Endothelial cell of umbilical vein (primary cell): ENCODE measurements around the gene SLC2A11. TPM values are rescaled to one million over a fixed set of nuclear protein-coding genes. Genes with fewer than 3 reads are reported as not detected.

Experiments used
- BruUV-seq: library from RNA; stranded (reverse); fragments of 400-500 nt; replicated peaks from 2 replicates; lab custom pipeline; 2021; lab: Mats Ljungman, UMichigan
- CTCF ChIA-PET: fragments of 300-600, 350-600 bp; sonication (Branson Sonifier 250); formaldehyde crosslinking; loops from one replicate; lab custom pipeline; 2021; ENCODE audit warnings: antibody characterized with exemption, inconsistent platforms; lab: Charles Lee
- POLR2A ChIA-PET: fragments of 300-600, 350-600 bp; sonication (Branson Sonifier 250); formaldehyde crosslinking; loops from one replicate; lab custom pipeline; 2021; ENCODE audit warnings: antibody characterized with exemption, inconsistent platforms; lab: Charles Lee
- DNase-seq: peaks from one replicate; pipeline ENCODE4 v3.0.0-alpha.2; 2011; ENCODE audit warnings: low read depth, low spot score
- FAIRE-seq: peaks from 2 replicates; lab custom pipeline; 2011; peaks lifted over from hg19 to GRCh38; lab: Jason Lieb, UNC
- H2AFZ ChIP-seq: 2 replicates; pipeline ENCODE4 v1.6.0; 2012; ENCODE audit warnings: low read depth, low read length, control low read depth, inconsistent platforms
- H3K27ac ChIP-seq: 2 replicates; pipeline ENCODE4 v1.5.1; 2011; ENCODE audit warnings: low read depth, mild to moderate bottlenecking, control low read depth, low read length, moderate library complexity; ENCODE audit not compliant: insufficient read depth
- H3K27me3 ChIP-seq, 2 experiments: 2 replicates each; pipeline versions ENCODE4 v1.6.0 to v1.6.1; 2011; ENCODE audit warnings: low read length in 2 of 2, mixed read lengths in 1 of 2; ENCODE audit not compliant: control insufficient read depth in 2 of 2, insufficient read depth in 2 of 2
- H3K36me3 ChIP-seq, 2 experiments: 2 replicates in 1 of 2; 3 replicates in 1 of 2; pipeline ENCODE4 v1.5.1; 2011; ENCODE audit warnings: low read length in 2 of 2, mild to moderate bottlenecking in 1 of 2, moderate library complexity in 1 of 2; ENCODE audit not compliant: control insufficient read depth in 2 of 2, insufficient read depth in 2 of 2; ENCODE audit errors: extremely low read depth in 1 of 2
- H3K4me1 ChIP-seq: 3 replicates; pipeline ENCODE4 v1.5.1; 2011; ENCODE audit warnings: mild to moderate bottlenecking, low read length; ENCODE audit not compliant: control insufficient read depth, insufficient read depth; ENCODE audit errors: extremely low read depth
- H3K4me2 ChIP-seq: 2 replicates; pipeline ENCODE4 v1.6.1; 2011; ENCODE audit warnings: low read length, control low read depth, mixed read lengths; ENCODE audit not compliant: insufficient read depth
- H3K4me3 ChIP-seq, 3 experiments: fragments of 200-600 bp in 1 of 3; sonication (generic), shearing (Covaris generic) in 1 of 3; replicated peaks in 1 of 3; 2 replicates each; pipeline ENCODE4 v1.5.1; 2011 to 2016; ENCODE audit warnings: control low read depth in 3 of 3, low read length in 3 of 3, mild to moderate bottlenecking in 2 of 3, inconsistent platforms in 1 of 3, low read depth in 1 of 3, moderate library complexity in 1 of 3; ENCODE audit not compliant: insufficient read depth in 1 of 3
- H3K79me2 ChIP-seq: 2 replicates; pipeline ENCODE4 v1.6.0; 2012; ENCODE audit warnings: low read length, inconsistent platforms; ENCODE audit not compliant: control insufficient read depth, insufficient read depth
- H3K9ac ChIP-seq: replicated peaks from 2 replicates; pipeline ENCODE3; 2011; ENCODE audit warnings: low read length, control low read depth; ENCODE audit not compliant: insufficient read depth; ENCODE audit errors: extremely low read depth
- H3K9me1 ChIP-seq: replicated peaks from 3 replicates; pipeline ENCODE4 v1.6.0; 2011; ENCODE audit warnings: mild to moderate bottlenecking, low read length; ENCODE audit not compliant: control insufficient read depth, insufficient read depth; ENCODE audit errors: extremely low read depth
- H3K9me3 ChIP-seq: replicated peaks from 2 replicates; pipeline ENCODE4 v1.5.1; 2012; ENCODE audit warnings: low read length, inconsistent platforms; ENCODE audit not compliant: control insufficient read depth, insufficient read depth
- H4K20me1 ChIP-seq: replicated peaks from 2 replicates; pipeline ENCODE3; 2011; ENCODE audit warnings: mild to moderate bottlenecking, low read length; ENCODE audit not compliant: control insufficient read depth, insufficient read depth; ENCODE audit errors: extremely low read depth
- EZH2 ChIP-seq: IDR thresholded peaks from 2 replicates; pipeline ENCODE4 v1.6.1; 2012; ENCODE audit warnings: borderline replicate concordance, low read depth, mild to moderate bottlenecking, moderate library complexity, low read length, inconsistent platforms; ENCODE audit not compliant: severe bottlenecking
- FOS ChIP-seq: IDR thresholded peaks from 2 replicates; pipeline ENCODE4 v1.6.1; 2011; ENCODE audit warnings: mild to moderate bottlenecking, low read length, moderate library complexity, borderline replicate concordance; ENCODE audit not compliant: insufficient read depth
- GATA2 ChIP-seq: IDR thresholded peaks from 2 replicates; pipeline ENCODE4 v1.7.0; 2011; ENCODE audit warnings: low read depth, mild to moderate bottlenecking, moderate library complexity, mixed read lengths, low read length; ENCODE audit not compliant: insufficient read length, insufficient read depth
- JUN ChIP-seq: IDR thresholded peaks from 2 replicates; pipeline ENCODE4 v1.6.1; 2011; ENCODE audit warnings: borderline replicate concordance, low read depth; ENCODE audit not compliant: insufficient read length, insufficient read depth
- MYC ChIP-seq: IDR thresholded peaks from one replicate; pipeline ENCODE4 v1.6.1; 2011; ENCODE audit warnings: mild to moderate bottlenecking, low read depth, low read length
- POLR2A ChIP-seq: IDR thresholded peaks from 2 replicates; pipeline ENCODE4 v1.6.1; 2012; ENCODE audit warnings: low read depth, mild to moderate bottlenecking, control low read depth, low read length
- POLR2AphosphoS5 ChIP-seq: IDR thresholded peaks from 2 replicates; pipeline ENCODE4 v1.6.1; 2012; ENCODE audit warnings: low read depth, mild to moderate bottlenecking, control low read depth, low read length, moderate library complexity; ENCODE audit not compliant: insufficient read depth
- dilution Hi-C: fragments of 300-500 bp; cut with MboI; formaldehyde crosslinking; loops from one replicate; pipeline ENCODE4 v1.15.0; 2019; ENCODE audit warnings: low sequenced_read_pairs; ENCODE audit not compliant: extremely low pct_ligation_motif_present
- intact Hi-C: fragments of 100-400 bp; cut with micrococcal nuclease; formaldehyde crosslinking; loops from one replicate; pipeline ENCODE4 v1.10.0; 2022
- polyA plus RNA-seq, 4 experiments: library from polyadenylated mRNA; depleted of rRNA in 3 of 4; stranded (reverse) in 3 of 4; unstranded in 1 of 4; fragments of >200 nt; gene quantifications; 2 replicates each; pipeline versions ENCODE4 v1.2.1 to v1.2.3, GENCODE V29; 2011 to 2012; ENCODE audit warnings: missing spikeins in 1 of 4
- total RNA-seq: library from RNA; stranded (reverse); gene quantifications from 2 replicates; pipeline ENCODE4 v1.2.3, GENCODE V29; 2021
- TF ChIP-seq, protein P1 (sequence below), 2 donors: IDR thresholded peaks; 1 replicate in 1 of 2; 2 replicates in 1 of 2; pipeline ENCODE4 v1.5.1; 2011; ENCODE audit warnings: low read length in 2 of 2, mild to moderate bottlenecking in 2 of 2, moderate library complexity in 2 of 2, control low read depth in 1 of 2, inconsistent platforms in 1 of 2, low read depth in 1 of 2; ENCODE audit not compliant: insufficient read depth in 1 of 2; ENCODE audit errors: extremely low read depth in 1 of 2
- TF ChIP-seq, protein P2 (sequence below): IDR thresholded peaks from 2 replicates; pipeline ENCODE4 v1.6.1; 2011; ENCODE audit not compliant: insufficient read depth, insufficient read length

The SLC2A11 gene
- total and polyA plus RNA-seq, 2 donors (not counting 3 experiments of a cell fraction or from before 2014, with no cell fraction given): 4.2 to 4.6 TPM

DNA sequence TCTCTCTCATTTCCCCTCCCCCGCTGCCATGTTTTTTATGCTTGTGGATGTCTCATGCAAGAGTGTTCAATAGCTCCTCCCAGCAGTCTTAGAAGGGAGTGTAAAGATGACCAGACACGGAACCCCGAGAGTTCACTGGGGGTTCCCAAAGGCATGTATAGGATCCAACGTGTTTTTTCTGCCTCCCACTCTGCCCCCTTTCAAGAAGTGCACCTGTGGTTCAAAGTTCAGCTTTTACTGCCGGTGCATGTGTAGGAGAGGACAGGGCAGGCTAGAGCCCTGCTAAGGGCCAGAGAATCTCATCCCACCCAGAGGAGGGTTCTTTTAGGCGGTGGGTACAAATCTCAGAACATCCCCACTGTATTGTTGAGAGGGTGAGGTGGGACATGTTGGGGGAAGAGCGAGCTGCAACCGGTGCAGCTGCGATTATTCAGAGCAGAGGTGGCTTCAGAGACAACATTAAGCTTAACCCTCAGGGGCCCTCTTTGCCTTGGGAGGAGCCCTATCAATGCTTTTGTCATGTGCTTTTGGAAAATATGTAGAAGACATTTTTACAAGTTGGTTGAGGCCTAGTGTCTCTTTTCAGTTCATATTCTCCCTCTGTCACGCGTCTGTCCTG is 51.0 kb downstream of the SLC2A11 start:
- ChIA-PET CTCF (interaction anchor here (0.7 to 1.4 kb wide), 3 partner anchors 15 to 21 kb away, joined by 3 to 4 read pairs (median 4); partner anchors contain the start of gene MIF), POLR2A (no interaction called here)
- no peak overlapping the region for H3K9ac ChIP-seq
- peaks cover 3 to 9% of the 10 kb centered on the region in 2 experiments for H3K27me3 ChIP-seq
- DNase-seq (no peak), FAIRE-seq (no peak)
- H3K4me3 ChIP-seq: no peak overlapping the region
- no peaks in the 10 kb centered on the region for H3K9me1 ChIP-seq
- peaks cover 8% of the 10 kb centered on the region for H3K4me1 ChIP-seq
- intact Hi-C loops: no loop called here
- H3K36me3 ChIP-seq: peaks cover 0 to 2% of the 10 kb centered on the region in 2 experiments
- no peak overlapping the region for H2AFZ ChIP-seq
- no peaks in the 10 kb centered on the region for H3K79me2 ChIP-seq
- no peak overlapping the region for H3K27ac ChIP-seq
- dilution Hi-C loops: no loop called here
- no TSS peak for BruUV-seq
- no peaks in the 10 kb centered on the region for H4K20me1 ChIP-seq
- H3K4me2 ChIP-seq: no peak overlapping the region
- H3K9me3 ChIP-seq: no peaks in the 10 kb centered on the region
- TF ChIP-seq GATA2: no peak

DNA sequence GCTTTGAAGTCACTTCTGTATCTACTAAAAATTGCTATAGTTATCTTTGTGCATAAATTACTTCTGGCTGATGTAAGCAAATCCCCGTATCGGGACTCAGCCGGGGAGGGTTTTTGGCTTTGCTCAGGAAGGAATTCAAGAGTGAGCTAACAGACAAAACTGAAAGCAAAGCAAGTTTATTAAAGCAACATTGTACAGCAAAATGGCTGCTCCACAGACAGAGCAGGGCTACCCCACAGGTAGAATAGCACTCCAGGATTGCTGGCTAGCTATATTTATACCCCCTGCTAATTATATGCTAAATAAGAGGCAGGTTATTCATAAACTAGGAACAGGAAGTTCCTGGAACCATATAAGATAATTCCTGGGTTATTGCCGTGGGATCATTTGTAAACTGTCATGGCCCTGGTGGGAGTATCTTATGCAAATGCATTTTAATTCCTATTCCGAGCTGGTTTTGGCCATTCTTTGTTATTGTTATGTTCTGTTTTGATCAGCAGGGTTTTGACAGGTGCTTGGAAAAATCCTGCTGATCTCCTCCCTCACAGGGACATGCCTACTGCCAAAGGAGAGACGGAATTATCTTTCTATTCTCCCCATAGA is 51.7 kb downstream of the SLC2A11 start:
- peaks cover 3 to 9% of the 10 kb centered on the region in 2 experiments for H3K27me3 ChIP-seq
- H3K9ac ChIP-seq: no peak overlapping the region

More for the DNA sequence above, 51.7 kb downstream of the SLC2A11 start:
- DNase-seq (no peak), FAIRE-seq (no peak)
- Histone ChIP-seq H3K4me1 (peaks cover 12% of the 10 kb centered on the region), H2AFZ (no peak overlapping the region), H3K36me3 (peaks cover 0 to 2% of the 10 kb centered on the region in 2 experiments), H3K79me2 (no peaks in the 10 kb centered on the region), H3K9me1 (no peaks in the 10 kb centered on the region), H3K27ac (no peak overlapping the region), H4K20me1 (no peaks in the 10 kb centered on the region), H3K4me3 (no peak overlapping the region), H3K9me3 (no peaks in the 10 kb centered on the region), H3K4me2 (no peak overlapping the region)
- dilution Hi-C loops (no loop called here), intact Hi-C loops (no loop called here)
- CTCF ChIA-PET: interaction anchor here (0.7 to 1.4 kb wide), 3 partner anchors 16 to 21 kb away, joined by 3 to 4 read pairs (median 4); partner anchors contain the start of gene MIF
- POLR2A ChIA-PET: no interaction called here
- no TSS peak for BruUV-seq
- TF ChIP-seq, protein P1, sequence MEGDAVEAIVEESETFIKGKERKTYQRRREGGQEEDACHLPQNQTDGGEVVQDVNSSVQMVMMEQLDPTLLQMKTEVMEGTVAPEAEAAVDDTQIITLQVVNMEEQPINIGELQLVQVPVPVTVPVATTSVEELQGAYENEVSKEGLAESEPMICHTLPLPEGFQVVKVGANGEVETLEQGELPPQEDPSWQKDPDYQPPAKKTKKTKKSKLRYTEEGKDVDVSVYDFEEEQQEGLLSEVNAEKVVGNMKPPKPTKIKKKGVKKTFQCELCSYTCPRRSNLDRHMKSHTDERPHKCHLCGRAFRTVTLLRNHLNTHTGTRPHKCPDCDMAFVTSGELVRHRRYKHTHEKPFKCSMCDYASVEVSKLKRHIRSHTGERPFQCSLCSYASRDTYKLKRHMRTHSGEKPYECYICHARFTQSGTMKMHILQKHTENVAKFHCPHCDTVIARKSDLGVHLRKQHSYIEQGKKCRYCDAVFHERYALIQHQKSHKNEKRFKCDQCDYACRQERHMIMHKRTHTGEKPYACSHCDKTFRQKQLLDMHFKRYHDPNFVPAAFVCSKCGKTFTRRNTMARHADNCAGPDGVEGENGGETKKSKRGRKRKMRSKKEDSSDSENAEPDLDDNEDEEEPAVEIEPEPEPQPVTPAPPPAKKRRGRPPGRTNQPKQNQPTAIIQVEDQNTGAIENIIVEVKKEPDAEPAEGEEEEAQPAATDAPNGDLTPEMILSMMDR (IDR thresholded peaks at IDR 0.05; ENCODE audit: extremely low read depth in 1 of 2, insufficient read depth in 1 of 2, low read depth in 1 of 2, low read length in 2 of 2): no peak
- TF ChIP-seq JUN: no peak
- no peak for TF ChIP-seq EZH2
- TF ChIP-seq MYC: no peak
- no peak for TF ChIP-seq POLR2A
- TF ChIP-seq FOS: no peak
- TF ChIP-seq GATA2: no peak
- TF ChIP-seq, protein P2, sequence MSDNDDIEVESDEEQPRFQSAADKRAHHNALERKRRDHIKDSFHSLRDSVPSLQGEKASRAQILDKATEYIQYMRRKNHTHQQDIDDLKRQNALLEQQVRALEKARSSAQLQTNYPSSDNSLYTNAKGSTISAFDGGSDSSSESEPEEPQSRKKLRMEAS: no peak
- no peak for TF ChIP-seq POLR2AphosphoS5
